Adipose tissue (tissue), 3 donors: ENCODE measurements around the gene MUL1. TPM values are rescaled to one million over a fixed set of nuclear protein-coding genes. Genes with fewer than 3 reads are reported as not detected.
"Not testable (repeated sequence)": the region's sequence is repeated elsewhere in the genome, so short reads cannot be mapped to it uniquely, and the experiment has no call there.

Experiments used
- H3K27ac ChIP-seq: one replicate; pipeline ENCODE4 v1.5.1; 2013; ENCODE audit warnings: low read depth, low read length
- WGBS, 3 donors: extraction: QIAGEN DNeasy Blood & Tissue Kit; methylation state at CpG; one replicate each; pipeline ENCODE4 v1.1.7; 2013; 5-methylcytosine and 5-hydroxymethylcytosine counted together
- polyA plus RNA-seq, 3 donors: library from polyadenylated mRNA; stranded (reverse); fragments of 200-250 nt; gene quantifications; one replicate each; pipeline ENCODE4 v1.2.3, GENCODE V29; 2013
- donor health status: healthy with polysubstance abuse.
- donor health status: Bipolar disorder and iron deficiency.
- donor health status: healthy.

The MUL1 gene
- polyA plus RNA-seq, 3 donors = 6.6 to 20.5 (median 20.2) TPM

GRCh38 chr1:20521960-20522861, 14.3 kb upstream of the MUL1 start:
- no peak overlapping the region for H3K27ac ChIP-seq
- 19 to 25% (median 24%) methylated on average over 17 of the region's 17 CpGs for WGBS, 3 donors

GRCh38 chr1:20519609-20520262, 11.8 kb upstream of the MUL1 start:
- 50 to 56% (median 52%) methylated on average over 7 of the region's 7 CpGs for WGBS, 3 donors
- H3K27ac ChIP-seq = not testable (repeated sequence)

DNA sequence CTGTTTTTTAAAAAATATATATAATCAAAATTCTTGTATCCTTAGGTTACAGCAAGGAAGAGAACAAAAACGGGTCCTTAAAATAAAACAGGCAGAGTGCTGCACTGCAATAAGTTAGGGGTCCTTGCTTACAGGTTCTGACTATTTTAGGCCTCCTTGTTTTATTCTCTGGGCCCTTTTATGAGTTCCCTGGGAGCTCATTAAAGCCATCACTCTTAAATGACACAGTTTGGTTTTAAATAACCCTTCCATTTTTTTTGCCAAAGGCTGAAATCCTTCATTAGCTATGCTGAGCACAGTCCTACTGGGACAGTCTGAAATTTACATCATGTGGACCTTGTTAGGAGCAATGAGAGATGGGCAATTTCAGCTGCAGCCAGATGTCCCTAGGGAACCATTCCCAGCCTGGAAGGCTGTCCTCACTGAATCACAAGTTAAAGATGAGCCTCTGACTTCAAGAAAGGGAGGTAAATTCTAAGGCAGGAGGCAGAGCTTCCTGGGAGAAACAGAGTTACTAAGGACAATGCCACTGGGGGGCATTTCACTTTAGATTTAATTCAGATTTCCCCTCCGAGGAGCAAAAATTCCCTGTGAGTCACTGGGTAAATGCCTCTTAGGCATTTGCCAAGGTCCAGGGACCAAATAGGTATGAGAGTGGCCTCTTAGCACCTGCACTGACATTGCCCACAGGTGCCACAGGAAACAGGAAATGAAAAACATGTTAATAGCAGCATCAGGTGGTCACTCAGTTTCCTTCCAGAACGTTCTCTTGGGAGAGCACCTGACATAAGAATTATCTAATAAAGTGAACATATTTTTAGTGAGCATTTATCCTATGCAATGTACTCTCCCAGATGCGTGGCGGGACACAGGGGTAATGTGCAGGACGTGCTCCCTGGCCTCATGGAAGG, 3.8 kb upstream of the MUL1 start:
- WGBS, 3 donors = 52 to 61% (median 53%) methylated on average over 6 of the region's 6 CpGs
- H3K27ac ChIP-seq = no peak overlapping the region

GRCh38 chr1:20508411-20508771, 440 bp upstream of the MUL1 start:
- WGBS, 3 donors = 64 to 65% (median 64%) methylated on average over 5 of the region's 5 CpGs

GRCh38 chr1:20507248-20507563, 745 bp downstream of the MUL1 start:
- no peak overlapping the region for H3K27ac ChIP-seq

More at GRCh38 chr1:20508411-20508771, 440 bp upstream of the MUL1 start:
- H3K27ac ChIP-seq = no peak overlapping the region

DNA sequence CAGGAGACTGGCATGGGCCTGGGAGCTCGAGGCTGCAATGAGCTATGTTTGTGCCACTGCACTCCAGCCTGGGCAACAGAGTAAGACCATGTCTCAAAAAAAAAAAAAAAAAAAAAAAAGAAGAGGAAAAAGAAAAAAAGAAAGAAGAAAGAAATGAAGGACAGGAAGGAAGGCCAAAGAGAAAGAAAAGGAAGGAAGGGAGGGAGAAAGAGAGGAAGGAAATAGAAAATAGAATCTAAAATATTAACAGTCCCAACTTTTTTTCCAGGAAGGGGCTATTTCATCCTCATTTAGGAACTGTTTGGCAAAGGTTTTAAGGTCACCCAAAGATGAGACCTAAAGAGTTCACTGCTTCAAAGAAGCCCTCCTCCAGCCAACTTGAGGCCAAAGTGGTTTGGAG, 2.5 kb downstream of the MUL1 start:
- 83 to 91% (median 89%) methylated on average over 1 of the region's 1 CpG for WGBS, 3 donors
- no peak overlapping the region for H3K27ac ChIP-seq

More at GRCh38 chr1:20507248-20507563, 745 bp downstream of the MUL1 start:
- WGBS, 3 donors = 28 to 41% (median 33%) methylated on average over 5 of the region's 5 CpGs

DNA sequence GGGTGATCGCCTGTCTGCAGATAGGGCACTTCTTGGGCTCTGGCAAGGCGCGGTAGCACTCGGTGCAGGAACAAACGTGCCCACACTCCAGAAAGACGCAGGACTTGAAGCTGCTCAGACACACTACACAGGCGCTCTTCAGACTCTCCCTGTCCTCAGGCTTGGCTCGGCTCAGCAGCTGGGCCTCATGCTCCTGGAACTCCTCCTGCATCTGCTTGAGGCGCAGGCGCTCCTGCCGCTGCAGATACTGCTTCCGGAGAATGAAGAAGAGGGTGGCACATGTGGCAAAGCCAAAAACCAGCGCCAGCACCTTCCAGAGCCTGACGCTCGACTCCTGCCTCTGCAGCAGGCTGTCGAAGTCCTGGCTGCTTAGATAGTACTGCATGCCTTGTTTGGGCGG, 7.2 kb downstream of the MUL1 start:
- WGBS, 3 donors = 90 to 92% (median 92%) methylated on average over 17 of the region's 17 CpGs
- H3K27ac ChIP-seq = no peak overlapping the region

- no peak overlapping the region for H3K27ac ChIP-seq
- 85 to 93% (median 92%) methylated on average over 14 of the region's 14 CpGs for WGBS, 3 donors
Observed at GRCh38 chr1:20499718-20500117, 8.2 kb downstream of the MUL1 start.

GRCh38 chr1:20499105-20499504, 8.8 kb downstream of the MUL1 start:
- H3K27ac ChIP-seq = no peak overlapping the region
- WGBS, 3 donors = 82 to 90% (median 84%) methylated on average over 5 of the region's 5 CpGs

DNA sequence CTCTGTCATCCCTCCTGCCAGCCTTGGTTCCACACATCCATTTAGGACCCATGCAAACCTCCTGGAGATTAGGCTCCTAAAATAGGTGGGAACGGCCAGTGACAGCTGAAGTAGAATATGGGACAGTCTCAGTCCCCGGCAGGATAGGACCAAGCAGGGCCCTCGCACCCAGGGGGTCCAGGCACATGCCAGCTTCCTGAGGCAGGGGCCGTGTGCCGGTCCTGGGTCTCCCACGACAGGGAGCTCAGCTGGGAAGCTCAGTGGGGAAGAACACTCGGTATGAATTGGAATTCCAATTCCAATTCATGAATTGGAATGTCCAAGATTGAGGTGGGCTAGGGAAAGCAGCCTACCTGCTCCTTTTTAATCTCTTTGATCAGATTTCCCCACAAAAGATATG, 9.8 kb downstream of the MUL1 start:
- H3K27ac ChIP-seq = no peak overlapping the region
- 88 to 90% (median 89%) methylated on average over 7 of the region's 7 CpGs for WGBS, 3 donors

DNA sequence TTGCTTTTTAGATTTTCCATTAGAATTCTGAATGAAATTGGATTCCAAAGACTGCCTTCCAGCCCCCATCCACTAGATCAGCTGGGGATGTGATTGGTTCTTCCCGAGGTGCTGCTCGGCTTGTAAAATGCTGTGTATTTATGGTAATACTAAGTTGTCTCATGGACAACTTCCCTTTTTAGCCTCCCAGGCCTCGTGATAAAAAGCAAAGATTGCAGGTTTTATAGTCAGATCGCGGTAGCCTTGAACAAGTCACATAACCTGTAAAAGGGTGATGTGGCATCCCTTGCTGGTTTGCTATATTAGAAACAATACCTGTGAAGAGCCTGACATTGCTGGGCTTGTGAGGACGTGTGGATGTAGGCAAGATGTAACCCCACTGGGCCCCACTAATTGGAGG, 10.4 kb downstream of the MUL1 start:
- 64 to 74% (median 64%) methylated on average over 6 of the region's 6 CpGs for WGBS, 3 donors

DNA sequence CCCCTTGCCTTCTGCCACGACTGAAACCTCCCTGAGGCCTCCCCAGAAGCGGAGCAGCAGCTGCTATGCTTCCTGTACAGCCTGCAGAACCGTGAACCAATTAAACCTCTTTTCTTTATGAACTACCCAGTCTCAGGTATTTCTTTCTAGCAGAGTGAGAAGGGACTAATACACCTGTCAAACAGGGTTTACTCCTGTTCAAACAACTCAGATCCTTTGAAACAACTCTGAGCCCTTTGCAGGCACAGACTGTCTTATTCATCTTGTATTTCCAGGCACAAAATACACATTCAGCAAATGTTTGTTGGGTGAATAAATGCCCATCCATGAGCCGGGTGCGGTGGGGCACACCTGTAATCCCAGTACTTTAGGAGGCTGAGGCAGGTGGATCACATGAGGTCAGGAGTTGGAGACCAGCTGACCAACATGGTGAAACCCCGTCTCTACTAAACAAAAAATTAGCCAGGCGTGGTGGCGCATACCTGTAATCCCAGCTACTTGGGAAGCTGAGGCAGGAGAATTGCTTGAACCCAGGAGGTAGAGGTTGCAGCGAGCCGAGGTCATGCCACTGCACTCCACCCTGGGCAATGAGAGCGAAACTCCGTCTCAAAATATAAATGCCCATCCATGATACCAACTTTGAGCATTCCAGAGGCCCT, 11.1 kb downstream of the MUL1 start:
- not testable (repeated sequence) for H3K27ac ChIP-seq
- WGBS, 3 donors = 86 to 93% (median 88%) methylated on average over 12 of the region's 12 CpGs

More for the DNA sequence above, 10.4 kb downstream of the MUL1 start:
- H3K27ac ChIP-seq = no peak overlapping the region

GRCh38 chr1:20496241-20496661, 11.7 kb downstream of the MUL1 start:
- WGBS, 3 donors = 76 to 87% (median 78%) methylated on average over 8 of the region's 8 CpGs
- H3K27ac ChIP-seq = no peak overlapping the region

DNA sequence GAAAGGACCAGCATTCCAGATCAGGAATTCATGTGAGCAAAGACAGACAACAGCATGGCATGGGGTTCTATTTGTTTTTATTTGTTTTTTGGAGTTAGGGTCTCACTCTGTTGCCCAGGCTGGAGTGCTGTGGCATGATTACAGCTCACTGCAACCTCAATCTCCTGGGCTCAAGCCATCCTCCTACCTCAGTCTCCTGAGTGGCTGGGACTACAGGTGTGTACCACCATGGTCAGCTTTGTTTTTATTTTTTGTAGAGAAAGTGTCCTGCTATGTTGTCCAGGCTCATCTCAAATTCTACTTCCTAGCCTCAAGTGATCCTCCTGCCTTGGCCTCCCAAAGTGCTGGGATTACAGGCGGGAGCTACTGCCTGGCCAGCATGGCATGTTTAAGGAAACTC, 12.3 kb downstream of the MUL1 start:
- 92 to 100% (median 95%) methylated on average over 1 of the region's 1 CpG for WGBS, 3 donors
- H3K27ac ChIP-seq = no peak overlapping the region

DNA sequence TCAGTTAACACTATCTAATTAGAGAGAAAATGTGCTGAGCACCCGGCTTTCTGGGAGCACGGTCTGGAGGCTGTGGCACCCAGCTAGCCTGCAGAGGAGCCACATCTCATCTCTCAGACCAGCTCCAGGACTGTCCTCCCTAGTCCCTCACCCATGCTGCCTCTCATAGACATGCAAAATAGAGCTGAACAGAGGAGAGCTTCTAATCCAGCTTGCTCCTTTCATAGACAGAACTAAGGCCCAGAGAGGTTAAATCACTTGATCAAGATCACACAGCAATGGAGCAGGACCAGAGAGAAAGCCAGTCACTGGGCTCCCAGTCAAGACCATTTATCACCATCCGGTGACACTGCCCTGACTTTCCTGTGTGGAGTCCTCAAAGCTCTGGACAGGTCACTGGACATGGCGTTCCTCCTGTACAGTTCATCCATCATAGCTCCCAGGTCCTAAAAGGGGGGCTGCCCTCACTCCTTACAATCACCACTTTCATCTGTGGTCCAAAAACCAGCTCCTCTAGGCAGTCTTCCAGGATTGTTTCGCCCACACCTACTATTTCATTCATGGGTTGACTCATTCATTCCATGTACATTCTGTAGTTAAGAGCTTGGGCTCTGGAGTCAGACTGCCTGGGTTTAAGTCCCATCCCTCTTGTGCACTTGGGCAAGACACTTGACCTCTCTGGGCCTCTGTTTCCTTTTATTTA, 13.2 kb downstream of the MUL1 start:
- H3K27ac ChIP-seq = no peak overlapping the region
- 50 to 51% (median 50%) methylated on average over 5 of the region's 5 CpGs for WGBS, 3 donors

DNA sequence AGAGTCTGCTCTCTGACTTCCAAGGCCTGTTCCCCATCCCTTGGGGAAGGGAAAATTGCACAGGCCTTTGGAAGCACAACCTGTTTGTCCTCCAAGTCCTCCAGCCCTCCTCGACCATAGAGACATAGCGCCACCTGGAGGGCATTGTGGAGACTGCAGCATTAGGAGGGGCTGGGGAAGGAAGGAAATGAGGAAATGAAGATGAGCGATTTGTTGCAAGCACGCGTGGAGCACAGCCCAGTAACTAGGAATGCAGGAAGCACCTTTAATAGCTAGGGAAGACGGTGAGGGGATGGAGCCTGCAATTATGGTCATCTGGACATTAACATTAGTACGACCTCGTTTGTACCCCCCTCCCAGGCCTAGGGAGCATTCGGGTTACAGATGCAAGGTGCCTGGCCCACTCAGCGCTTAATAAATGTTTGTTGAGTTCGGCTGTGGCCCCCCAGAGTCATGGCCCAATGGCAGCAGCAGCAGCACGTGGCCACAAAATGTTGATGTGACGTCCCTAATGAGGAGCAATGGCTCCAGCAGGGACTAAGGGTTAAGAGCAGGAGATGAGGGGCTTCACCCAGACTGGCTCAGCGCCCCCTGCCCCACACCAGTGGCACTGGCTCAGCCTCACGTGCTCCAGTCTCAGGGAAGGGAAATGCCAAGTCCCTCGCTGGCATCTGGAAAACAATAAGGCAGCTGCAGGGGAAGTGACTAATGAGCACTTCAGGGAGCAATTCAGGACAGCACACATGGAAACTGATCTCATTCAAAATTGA, 13.9 kb downstream of the MUL1 start:
- H3K27ac ChIP-seq = no peak overlapping the region
- 2 to 4% (median 3%) methylated on average over 16 of the region's 16 CpGs for WGBS, 3 donors

- no peak overlapping the region for H3K27ac ChIP-seq
- 18 to 45% (median 26%) methylated on average over 5 of the region's 5 CpGs for WGBS, 3 donors
Observed at GRCh38 chr1:20493309-20493708, 14.6 kb downstream of the MUL1 start.
